GM06990 (cell line): ENCODE data around the gene GADD45B.
A peak's percentile ranks its signal among the peaks of the same experiment; 100 is the strongest.
"Not testable (repeated sequence)": the region's sequence is repeated elsewhere in the genome, so short reads cannot be mapped to it uniquely, and the experiment has no call there.

ENCODE experiments used
- DNase-seq: peaks from one replicate; pipeline ENCODE4 v3.0.0-alpha.2; 2011; ENCODE audit not compliant: insufficient read length; ENCODE audit errors: extremely low read depth
- H3K27me3 ChIP-seq: replicated peaks from 2 replicates; pipeline ENCODE4 v1.6.0; 2011; ENCODE audit warnings: low read length; ENCODE audit not compliant: control insufficient read depth, insufficient read depth
- H3K36me3 ChIP-seq: 2 replicates; pipeline ENCODE4 v1.5.1; 2011; ENCODE audit warnings: low read length; ENCODE audit not compliant: control insufficient read depth, insufficient read depth
- H3K4me3 ChIP-seq: replicated peaks from 2 replicates; pipeline ENCODE4 v1.5.1; 2011; ENCODE audit warnings: low read depth, mild to moderate bottlenecking, control low read depth, low read length
- TF ChIP-seq, protein P1 (sequence below): IDR thresholded peaks from 2 replicates; pipeline ENCODE4 v1.5.1; 2011; ENCODE audit warnings: low read length, control low read depth, mild to moderate bottlenecking, inconsistent platforms; ENCODE audit not compliant: insufficient read depth, poor library complexity, severe bottlenecking

GADD45B gene

GRCh38 chr19:2503521-2504109, 27.7 kb downstream of the GADD45B start:
- H3K36me3 ChIP-seq, result no peaks in the 10 kb centered on the region
- no peaks in the 10 kb centered on the region for H3K27me3 ChIP-seq
- TF ChIP-seq, protein P1, sequence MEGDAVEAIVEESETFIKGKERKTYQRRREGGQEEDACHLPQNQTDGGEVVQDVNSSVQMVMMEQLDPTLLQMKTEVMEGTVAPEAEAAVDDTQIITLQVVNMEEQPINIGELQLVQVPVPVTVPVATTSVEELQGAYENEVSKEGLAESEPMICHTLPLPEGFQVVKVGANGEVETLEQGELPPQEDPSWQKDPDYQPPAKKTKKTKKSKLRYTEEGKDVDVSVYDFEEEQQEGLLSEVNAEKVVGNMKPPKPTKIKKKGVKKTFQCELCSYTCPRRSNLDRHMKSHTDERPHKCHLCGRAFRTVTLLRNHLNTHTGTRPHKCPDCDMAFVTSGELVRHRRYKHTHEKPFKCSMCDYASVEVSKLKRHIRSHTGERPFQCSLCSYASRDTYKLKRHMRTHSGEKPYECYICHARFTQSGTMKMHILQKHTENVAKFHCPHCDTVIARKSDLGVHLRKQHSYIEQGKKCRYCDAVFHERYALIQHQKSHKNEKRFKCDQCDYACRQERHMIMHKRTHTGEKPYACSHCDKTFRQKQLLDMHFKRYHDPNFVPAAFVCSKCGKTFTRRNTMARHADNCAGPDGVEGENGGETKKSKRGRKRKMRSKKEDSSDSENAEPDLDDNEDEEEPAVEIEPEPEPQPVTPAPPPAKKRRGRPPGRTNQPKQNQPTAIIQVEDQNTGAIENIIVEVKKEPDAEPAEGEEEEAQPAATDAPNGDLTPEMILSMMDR, result no peak
- no peak for DNase-seq
- H3K4me3 ChIP-seq, result no peak overlapping the region

DNA sequence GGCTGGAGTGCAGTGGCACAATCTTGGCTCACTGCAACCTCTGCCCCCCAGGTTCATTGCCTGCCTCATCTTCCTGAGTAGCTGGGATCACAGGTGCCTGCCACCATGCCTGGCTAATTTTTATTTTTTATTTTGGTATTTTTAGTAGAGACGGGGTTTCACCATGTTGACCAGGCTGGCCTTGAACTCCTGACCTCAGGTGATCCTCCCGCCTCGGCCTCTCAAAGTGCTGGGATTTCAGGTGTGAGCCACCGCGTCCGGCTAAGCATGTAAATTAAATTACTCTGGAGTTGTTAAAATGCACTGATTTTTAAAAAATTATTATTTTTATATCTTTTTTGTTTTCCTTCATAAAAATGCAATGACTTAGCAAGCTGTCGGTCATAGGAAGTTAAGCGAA, 30.7 kb downstream of the GADD45B start:
- not testable (repeated sequence) for H3K27me3 ChIP-seq, H3K4me3 ChIP-seq, DNase-seq, H3K36me3 ChIP-seq

GRCh38 chr19:2507109-2507508, 31.2 kb downstream of the GADD45B start:
- TF ChIP-seq, protein P1, result no peak
- DNase-seq, result no peak
- Histone ChIP-seq H3K4me3 (peak overlapping the region; percentile 8; the same call in 1 of the 2 replicates), H3K36me3 (no peaks in the 10 kb centered on the region), H3K27me3 (no peaks in the 10 kb centered on the region)

GRCh38 chr19:2509096-2509495, 33.2 kb downstream of the GADD45B start:
- Histone ChIP-seq H3K4me3 (no peak overlapping the region), H3K36me3 (no peaks in the 10 kb centered on the region), H3K27me3 (no peaks in the 10 kb centered on the region)
- TF ChIP-seq, protein P1, result no peak
- no peak for DNase-seq

- DNase-seq, result no peak
- Histone ChIP-seq H3K4me3 (no peak overlapping the region), H3K27me3 (no peaks in the 10 kb centered on the region), H3K36me3 (no peaks in the 10 kb centered on the region; the same call in 1 of the 2 replicates)
- TF ChIP-seq, protein P1, result no peak
Observed at GRCh38 chr19:2511570-2511969, 35.6 kb downstream of the GADD45B start.

DNA sequence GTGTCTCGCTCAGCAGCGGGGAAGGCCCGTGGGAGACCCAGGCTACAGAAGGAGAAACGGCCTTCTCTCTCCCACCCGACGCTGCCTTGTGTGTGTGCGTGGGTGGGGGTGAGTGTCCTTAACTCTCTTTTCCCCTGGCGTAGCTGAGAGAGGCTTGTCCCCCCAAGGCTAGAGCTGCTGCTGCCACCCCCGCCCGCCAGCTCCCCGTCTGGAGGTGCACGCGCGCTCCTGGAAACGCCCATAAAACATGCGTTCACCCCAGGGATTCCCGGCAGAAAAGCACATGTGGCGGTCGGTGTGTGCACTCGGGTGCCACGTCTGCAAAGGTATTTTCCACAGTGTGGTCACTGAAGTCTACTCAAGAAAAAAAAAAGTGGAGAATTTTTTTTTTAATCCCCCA, 36.1 kb downstream of the GADD45B start:
- TF ChIP-seq, protein P1, result no peak
- DNase-seq, result no peak
- H3K27me3 ChIP-seq, result no peaks in the 10 kb centered on the region
- no peaks in the 10 kb centered on the region; the same call in 1 of the 2 replicates for H3K36me3 ChIP-seq
- H3K4me3 ChIP-seq, result no peak overlapping the region
